Measurements from ENCODE around the gene QTRT2. TPM values are rescaled to one million over a fixed set of nuclear protein-coding genes. Genes with fewer than 3 reads are reported as not detected.

The QTRT2 gene
- total RNA-seq (2013; cell fraction: nucleolus; rRNA removed) = 101 and 102 TPM in 2 replicates
- total RNA-seq (2014; rRNA removed) = 32.6 and 41.9 TPM in 2 replicates
- 40.8 and 42.3 TPM in 2 replicates for total RNA-seq (2014; rRNA removed; fragmentation: Illumina TruSeq; extraction: Trizol)
- 31.6 and 33.9 TPM in 2 replicates for total RNA-seq (2021)
- polyA plus RNA-seq (2011; ENCODE audit: low read depth) = 9.3 TPM
- polyA plus RNA-seq (2011; rRNA removed) = 21.4 and 28.6 TPM in 2 replicates
- 12.2 and 12.8 TPM in 2 replicates for polyA plus RNA-seq (2011; cell fraction: cytosol; rRNA removed)
- 15.1 and 15.6 TPM in 2 replicates for polyA plus RNA-seq (2011; cell fraction: nucleus; rRNA removed)
- 10.3 and 11.2 TPM in 2 replicates for polyA plus RNA-seq (2012)
- polyA plus RNA-seq (2014; fragmentation: Illumina TruSeq; extraction: Trizol) = 38.2 and 46.4 TPM in 2 replicates
- polyA plus RNA-seq (2014; fragmentation: Nextera tagmentation; extraction: Ambion mirVana) = 10 to 100 TPM; 17.8 to 33.5 TPM
- 22.7 and 23.3 TPM in 2 replicates for polyA plus RNA-seq (2014; rRNA removed)
- polyA plus RNA-seq (2016; fragmentation: Nextera tagmentation; extraction: Ambion mirVana) = 10 to 100 TPM; 20.9 to 24.7 TPM
- polyA minus RNA-seq (2011; rRNA and poly(A)+ RNA removed) = 22.7 and 29.2 TPM in 2 replicates
- 14.2 and 16.5 TPM in 2 replicates for polyA minus RNA-seq (2011; cell fraction: cytosol; rRNA and poly(A)+ RNA removed)
- polyA minus RNA-seq (2011; cell fraction: nucleus; rRNA and poly(A)+ RNA removed) = 23.2 and 32.7 TPM in 2 replicates
- Bru-seq, nascent RNA = percentile 88 among the genes with signal in this experiment
- BruChase-seq, experiment 1, labeled RNA remaining after a 6-hour chase = percentile 72 among the genes with signal in this experiment
- BruChase-seq, experiment 2, labeled RNA remaining after a 2-hour chase = percentile 85 among the genes with signal in this experiment
- long read RNA-seq, experiment 1, full-length matches to known transcripts = 7 of 28 reads
- long read RNA-seq, experiment 1, partial matches to known transcripts = 17 of 28 reads
- long read RNA-seq, experiment 1, other reads (novel, unspliced or antisense) = 4 of 28 reads
- long read RNA-seq, experiment 2, full-length matches to known transcripts = 16 of 102 reads
- long read RNA-seq, experiment 2, partial matches to known transcripts = 69 of 102 reads
- long read RNA-seq, experiment 2, other reads (novel, unspliced or antisense) = 17 of 102 reads

GRCh38 chr3:114056130-114057010 is at the start of gene QTRT2, which contains the start of gene CCDC191:
QTRT2 (plus strand) TSS chr3:114056737; CDS start chr3:114065258, 8,521 bp downstream.
CCDC191 (minus strand) TSS chr3:114056526; CDS start chr3:114056466, 60 bp downstream.
- H3K9ac ChIP-seq (ENCODE audit: control insufficient read depth, insufficient read depth, low read length) = peak within 1 kb of the TSS; percentile 79
- peaks cover 39% of the 10 kb centered on the region for H3K79me2 ChIP-seq (ENCODE audit: control insufficient read depth, insufficient read depth, low read length)
- H2AFZ ChIP-seq (ENCODE audit: control insufficient read depth, low read depth, low read length) = peak within 1 kb of the TSS; percentile 92
- FAIRE-seq = peak; percentile 99
- peak; percentile 98 for ATAC-seq
- H3K27ac ChIP-seq (ENCODE audit: control insufficient read depth, insufficient read depth) = peak within 1 kb of the TSS; percentile 72
- no peaks in the 10 kb centered on the region for H3K36me3 ChIP-seq (ENCODE audit: control insufficient read depth in 2 of 2, insufficient read depth in 2 of 2, low read length in 1 of 2)
- in situ Hi-C loops (cut with MboI) (no loop called here), intact Hi-C loops (cut with micrococcal nuclease; ENCODE audit: unreplicated experiment) (loop anchor here (1.0 to 10.0 kb wide), 4 partner anchors 109 to 313 kb away; partner anchors contain the start of genes ATP6V1A and ZDHHC23)
- ChIA-PET CTCF (interaction anchor here (1.2 to 1.7 kb wide), 2 partner anchors 40 to 320 kb away, joined by 3 to 6 read pairs; no protein-coding TSS in a partner anchor), RAD21 (ENCODE audit: unreplicated experiment) (interaction anchor here (0.7 kb wide), 1 partner anchor 50 kb away, joined by 3 read pairs; no protein-coding TSS in a partner anchor), SMC1A (ENCODE audit: uncharacterized antibody, unreplicated experiment) (interaction anchor here (0.8 to 2.3 kb wide), 4 partner anchors 11 to 213 kb away, joined by 3 to 9 read pairs (median 3); no protein-coding TSS in a partner anchor), POLR2A (interaction anchor here (0.6 to 1.2 kb wide), 4 partner anchors 9 to 1409 kb away, joined by 3 to 4 read pairs (median 4); no protein-coding TSS in a partner anchor)
- no peaks in the 10 kb centered on the region for H3K9me3 ChIP-seq (replicated peaks; ENCODE audit: control insufficient read depth, insufficient read depth, low read length)
- peak within 1 kb of the TSS; percentile 85 for H3K4me2 ChIP-seq (ENCODE audit: control insufficient read depth, insufficient read depth)
- 0 out of 2 replicates have a peak, but pooled peaks cover 2% of the 10 kb centered on the region for H3K4me1 ChIP-seq (ENCODE audit: control insufficient read depth, insufficient read depth, low read length)
- WGBS (ENCODE audit: insufficient coverage, insufficient replicate concordance, low lambda C conversion rate, missing lambda C conversion rate) = 1% methylated on average over 49 of the region's 49 CpGs
- TSS peak; percentile 83 for BruUV-seq (replicated peaks)
- H3K4me3 ChIP-seq = peak within 1 kb of the TSS; percentile 92
- no peaks in the 10 kb centered on the region for H4K20me1 ChIP-seq (ENCODE audit: control insufficient read depth, insufficient read depth)
- DNase-seq (ENCODE audit: low read depth, low spot score) = peak; percentile 97
- no peaks in the 10 kb centered on the region for H3K27me3 ChIP-seq (replicated peaks in 1 of 2; ENCODE audit: control insufficient read depth in 2 of 2, insufficient read depth in 2 of 2, low read length in 1 of 2)
- peak in 1 of 2 experiments; percentile 84; a peak in 2 of 4 replicates for TF ChIP-seq SRF (IDR thresholded peaks at IDR 0.05; ENCODE audit: low read depth in 2 of 2, low read length in 2 of 2)
- peak; percentile 88; the same call in 1 of the 2 replicates for TF ChIP-seq ATF3 (IDR thresholded peaks at IDR 0.05; ENCODE audit: borderline replicate concordance, extremely low read depth, low read depth, low read length)
- TF ChIP-seq BHLHE40 (IDR thresholded peaks at IDR 0.05; ENCODE audit: borderline replicate concordance in 1 of 2, low read depth in 2 of 2, low read length in 1 of 2) = peak; percentile 21 to 57; a peak in 1 of 4 replicates
- TF ChIP-seq SIN3A (IDR thresholded peaks at IDR 0.05; ENCODE audit: low read depth, low read length) = peak; percentile 98
- 0 out of 3 replicates have a peak, but pooled peaks of 1 of the 2 experiments have one; percentile 12 for TF ChIP-seq EGR1 (IDR thresholded peaks at IDR 0.05; ENCODE audit: borderline replicate concordance in 1 of 2, low read depth in 2 of 2, low read length in 2 of 2)
- TF ChIP-seq EP300 (IDR thresholded peaks at IDR 0.05; ENCODE audit: borderline replicate concordance in 1 of 2, control insufficient read depth in 1 of 2, low read depth in 2 of 2, low read length in 2 of 2) = peak in 1 of 2 experiments; percentile 77; a peak in 1 of 4 replicates
- TF ChIP-seq PBX3 (IDR thresholded peaks at IDR 0.05; ENCODE audit: insufficient replicate concordance, low read depth, low read length) = no peak
- peak; percentile 86 for TF ChIP-seq ZBTB40 (IDR thresholded peaks at IDR 0.05; ENCODE audit: borderline replicate concordance)

Data from GM12878 (cell line).